Fibroblast of peridontal ligament (primary cell): ENCODE results near the gene TBC1D24.
"Not testable (repeated sequence)": the region's sequence is repeated elsewhere in the genome, so short reads cannot be mapped to it uniquely, and the experiment has no call there.

Experiments
- DNase-seq: peaks from one replicate; pipeline ENCODE4 v3.0.0-alpha.2; 2010; ENCODE audit errors: extremely low read depth

TBC1D24 gene

DNA sequence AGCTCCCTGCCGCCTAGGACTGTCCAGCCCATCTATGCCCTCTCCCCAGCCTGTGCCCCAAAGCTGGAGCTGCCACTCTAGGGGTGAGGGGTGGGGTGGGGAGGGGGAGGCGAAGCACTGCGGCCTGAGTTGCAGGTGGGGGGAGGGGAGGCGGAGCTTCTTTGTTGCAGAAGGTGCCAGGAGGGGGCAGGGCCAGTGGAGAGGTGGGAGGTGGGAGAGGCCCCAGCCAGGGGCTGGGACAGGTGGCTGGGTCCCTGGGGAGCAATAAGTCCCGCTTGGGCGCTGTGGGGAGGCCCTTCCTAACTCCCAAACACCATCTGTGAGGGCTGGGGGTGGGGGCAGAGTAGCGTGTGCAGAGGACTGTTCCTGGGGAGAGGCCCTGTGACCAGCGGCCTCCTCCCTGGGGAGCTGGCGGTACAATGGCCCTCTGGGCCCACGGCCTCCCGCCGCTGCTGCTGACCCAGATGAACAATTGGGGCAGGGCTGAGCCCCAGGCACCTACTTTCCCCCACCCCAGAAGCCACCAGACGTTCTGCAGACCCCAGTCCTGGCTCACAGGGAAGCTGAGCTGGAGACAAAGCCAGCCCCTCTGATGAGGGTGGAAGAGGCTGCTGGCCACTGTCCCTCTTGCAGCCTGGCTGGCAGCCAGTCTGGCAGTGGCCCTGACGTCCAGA, 6.1 kb upstream of the TBC1D24 start:
- no peak for DNase-seq

DNA sequence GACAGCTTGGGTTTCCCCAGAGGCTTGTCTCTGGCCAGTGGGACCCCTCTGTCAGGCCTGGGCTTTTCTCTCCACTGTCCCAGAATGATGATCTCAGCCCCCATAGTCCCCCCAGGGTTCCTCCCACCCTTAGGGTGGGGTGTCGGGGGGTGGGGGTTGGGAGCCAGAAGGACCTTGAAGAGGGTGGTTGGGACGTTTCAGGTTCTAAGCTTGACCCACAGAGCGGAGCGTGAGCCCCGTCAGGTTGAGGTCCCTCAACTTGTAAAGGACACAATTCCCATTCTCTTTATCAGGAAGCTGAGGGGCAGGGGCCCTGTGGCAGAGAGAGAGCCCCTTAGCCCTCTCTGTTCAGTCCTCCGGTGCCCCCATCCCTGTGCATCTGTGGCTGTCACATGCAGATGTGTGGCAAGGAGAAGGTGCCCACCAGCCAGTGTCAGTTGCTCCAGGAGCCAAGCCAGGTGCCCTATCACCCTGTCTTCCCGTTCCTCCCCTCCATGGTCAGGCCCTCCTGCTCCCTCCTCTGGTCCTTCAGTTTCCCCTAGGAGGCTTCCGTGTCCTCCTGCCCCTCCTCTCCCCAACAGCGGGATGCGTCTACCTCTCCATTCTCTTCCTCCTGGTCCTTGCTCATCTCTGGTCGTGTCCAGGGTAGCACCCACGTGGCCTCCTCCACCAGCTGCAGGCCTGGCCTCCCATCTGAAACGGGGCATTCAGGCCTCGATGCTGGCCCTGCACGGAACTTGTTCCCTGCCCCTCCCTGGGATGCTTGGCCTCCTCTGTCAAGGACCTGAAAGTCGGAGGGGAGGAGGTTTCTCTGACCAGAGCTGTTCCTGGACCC, 5.3 kb upstream of the TBC1D24 start:
- no peak for DNase-seq

DNA sequence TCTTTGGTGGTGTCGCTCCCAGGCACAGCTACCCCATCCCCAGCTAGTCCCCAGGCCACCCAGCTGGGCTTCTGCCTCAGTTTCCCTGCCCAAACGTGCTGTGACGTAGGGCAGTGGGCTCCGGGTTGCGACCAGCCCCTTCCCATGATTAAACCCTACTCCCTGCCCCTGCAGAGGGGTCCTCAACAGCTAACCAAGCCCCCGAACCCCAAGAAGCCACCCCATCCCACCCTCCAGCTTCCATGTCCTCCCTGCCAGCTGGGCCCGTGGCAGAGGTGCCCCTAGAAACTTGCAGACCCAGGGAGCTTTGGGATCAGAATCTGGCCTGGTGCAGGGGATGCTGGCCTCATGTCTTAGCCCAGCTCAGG, 4.7 kb upstream of the TBC1D24 start:
- no peak for DNase-seq

DNA sequence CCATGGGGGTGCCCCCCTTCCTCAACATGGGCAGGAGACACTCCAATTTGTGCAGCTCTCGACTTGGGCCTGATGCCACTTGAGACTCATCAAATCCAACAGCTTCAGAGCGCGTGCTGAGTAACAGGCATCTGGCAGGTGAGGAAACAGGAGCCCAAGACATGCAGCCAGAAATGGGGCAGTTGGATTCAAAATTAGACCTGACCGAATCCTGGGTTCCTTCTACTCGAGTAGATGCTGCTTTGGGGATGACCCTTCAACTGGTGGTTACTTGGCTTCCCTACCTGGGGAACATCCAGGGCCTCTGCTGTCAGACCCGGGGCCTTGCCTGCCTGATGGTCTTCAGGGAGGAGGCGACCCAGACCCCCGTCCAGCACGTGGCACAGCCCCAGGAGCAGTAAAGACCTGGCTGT, 4.3 kb upstream of the TBC1D24 start:
- DNase-seq = no peak

DNA sequence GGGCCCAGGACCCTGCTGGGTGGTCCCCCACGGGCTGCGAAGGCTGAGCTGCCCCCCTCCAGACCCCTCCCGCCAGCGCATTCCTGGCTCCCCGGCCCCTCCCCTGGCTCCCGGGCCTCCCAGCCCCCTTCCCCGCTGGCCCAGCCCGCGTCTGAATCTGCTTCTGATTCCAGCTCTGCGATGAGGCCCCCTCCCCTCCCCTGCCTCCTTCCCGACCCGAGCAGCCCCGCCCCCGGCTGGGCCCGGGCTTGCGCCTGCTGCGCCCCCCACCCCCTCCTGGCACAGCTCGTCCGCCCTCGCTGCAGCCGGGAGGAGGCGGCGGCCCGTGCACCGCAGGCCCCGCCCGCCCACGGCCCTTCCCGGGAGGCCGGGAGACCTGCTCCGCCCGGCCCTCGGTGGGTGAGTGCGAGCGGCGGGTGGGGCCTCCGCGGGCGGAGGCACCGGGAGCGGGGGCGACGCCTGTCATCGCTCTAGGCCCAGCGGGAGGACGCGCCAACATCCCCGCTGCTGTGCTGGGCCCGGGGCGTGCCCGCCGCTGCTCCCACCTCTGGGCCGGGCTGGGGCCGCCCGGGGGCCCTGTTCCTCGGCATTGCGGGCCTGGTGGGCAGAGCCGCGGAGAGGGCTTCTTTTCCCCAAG, 3.8 kb upstream of the TBC1D24 start, which contains the start of gene NTN3:
Gene NTN3 (plus strand): TSS at position 282 of the 637 bp plus-strand sequence. CDS start 405 bp downstream, outside the sequence.
- DNase-seq = no peak

DNA sequence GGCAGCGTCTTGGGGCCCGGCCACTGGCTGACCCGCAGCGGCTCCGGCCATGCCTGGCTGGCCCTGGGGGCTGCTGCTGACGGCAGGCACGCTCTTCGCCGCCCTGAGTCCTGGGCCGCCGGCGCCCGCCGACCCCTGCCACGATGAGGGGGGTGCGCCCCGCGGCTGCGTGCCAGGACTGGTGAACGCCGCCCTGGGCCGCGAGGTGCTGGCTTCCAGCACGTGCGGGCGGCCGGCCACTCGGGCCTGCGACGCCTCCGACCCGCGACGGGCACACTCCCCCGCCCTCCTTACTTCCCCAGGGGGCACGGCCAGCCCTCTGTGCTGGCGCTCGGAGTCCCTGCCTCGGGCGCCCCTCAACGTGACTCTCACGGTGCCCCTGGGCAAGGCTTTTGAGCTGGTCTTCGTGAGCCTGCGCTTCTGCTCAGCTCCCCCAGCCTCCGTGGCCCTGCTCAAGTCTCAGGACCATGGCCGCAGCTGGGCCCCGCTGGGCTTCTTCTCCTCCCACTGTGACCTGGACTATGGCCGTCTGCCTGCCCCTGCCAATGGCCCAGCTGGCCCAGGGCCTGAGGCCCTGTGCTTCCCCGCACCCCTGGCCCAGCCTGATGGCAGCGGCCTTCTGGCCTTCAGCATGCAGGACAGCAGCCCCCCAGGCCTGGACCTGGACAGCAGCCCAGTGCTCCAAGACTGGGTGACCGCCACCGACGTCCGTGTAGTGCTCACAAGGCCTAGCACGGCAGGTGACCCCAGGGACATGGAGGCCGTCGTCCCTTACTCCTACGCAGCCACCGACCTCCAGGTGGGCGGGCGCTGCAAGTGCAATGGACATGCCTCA, 3.1 kb upstream of the TBC1D24 start:
- DNase-seq = no peak

DNA sequence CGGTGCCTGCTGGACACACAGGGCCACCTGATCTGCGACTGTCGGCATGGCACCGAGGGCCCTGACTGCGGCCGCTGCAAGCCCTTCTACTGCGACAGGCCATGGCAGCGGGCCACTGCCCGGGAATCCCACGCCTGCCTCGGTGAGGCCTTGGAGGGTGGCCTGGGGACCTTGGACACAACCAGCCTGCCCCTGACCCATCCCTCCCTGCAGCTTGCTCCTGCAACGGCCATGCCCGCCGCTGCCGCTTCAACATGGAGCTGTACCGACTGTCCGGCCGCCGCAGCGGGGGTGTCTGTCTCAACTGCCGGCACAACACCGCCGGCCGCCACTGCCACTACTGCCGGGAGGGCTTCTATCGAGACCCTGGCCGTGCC, 2.5 kb upstream of the TBC1D24 start:
- DNase-seq = no peak

DNA sequence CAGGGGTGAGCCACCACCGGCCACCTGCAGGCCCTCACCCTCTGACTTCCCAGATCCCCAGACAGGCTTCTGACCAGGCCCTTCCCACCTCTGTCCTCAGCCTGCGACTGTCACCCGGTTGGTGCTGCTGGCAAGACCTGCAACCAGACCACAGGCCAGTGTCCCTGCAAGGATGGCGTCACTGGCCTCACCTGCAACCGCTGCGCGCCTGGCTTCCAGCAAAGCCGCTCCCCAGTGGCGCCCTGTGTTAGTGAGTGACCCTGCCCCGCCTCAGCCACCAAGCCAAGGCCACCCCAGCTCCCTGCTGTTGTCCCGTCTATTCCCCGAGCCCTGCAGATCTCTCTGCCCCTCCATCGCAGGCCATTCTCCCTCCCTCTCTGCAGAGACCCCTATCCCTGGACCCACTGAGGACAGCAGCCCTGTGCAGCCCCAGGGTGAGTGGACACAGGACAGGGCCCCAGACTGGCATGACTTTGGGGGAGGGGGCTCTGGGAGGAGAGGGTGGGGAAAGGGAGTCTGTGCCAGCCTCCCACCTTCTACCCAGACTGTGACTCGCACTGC, 2.0 kb upstream of the TBC1D24 start:
- DNase-seq = no peak

DNA sequence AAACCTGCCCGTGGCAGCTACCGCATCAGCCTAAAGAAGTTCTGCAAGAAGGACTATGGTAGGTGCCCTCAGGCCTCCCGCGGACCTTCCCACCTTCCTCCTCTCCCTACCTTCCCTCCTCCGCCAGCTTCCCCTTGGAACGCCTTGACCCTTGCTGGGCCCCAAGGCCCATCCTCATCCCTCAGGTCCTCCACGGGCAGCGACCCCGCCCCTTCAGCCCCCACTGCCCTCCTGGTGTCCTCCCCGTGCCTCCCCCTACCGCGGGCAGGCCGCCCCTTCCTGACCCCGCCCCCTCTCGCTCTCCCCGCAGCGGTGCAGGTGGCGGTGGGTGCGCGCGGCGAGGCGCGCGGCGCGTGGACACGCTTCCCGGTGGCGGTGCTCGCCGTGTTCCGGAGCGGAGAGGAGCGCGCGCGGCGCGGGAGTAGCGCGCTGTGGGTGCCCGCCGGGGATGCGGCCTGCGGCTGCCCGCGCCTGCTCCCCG, 1.4 kb upstream of the TBC1D24 start:
- DNase-seq = no peak

DNA sequence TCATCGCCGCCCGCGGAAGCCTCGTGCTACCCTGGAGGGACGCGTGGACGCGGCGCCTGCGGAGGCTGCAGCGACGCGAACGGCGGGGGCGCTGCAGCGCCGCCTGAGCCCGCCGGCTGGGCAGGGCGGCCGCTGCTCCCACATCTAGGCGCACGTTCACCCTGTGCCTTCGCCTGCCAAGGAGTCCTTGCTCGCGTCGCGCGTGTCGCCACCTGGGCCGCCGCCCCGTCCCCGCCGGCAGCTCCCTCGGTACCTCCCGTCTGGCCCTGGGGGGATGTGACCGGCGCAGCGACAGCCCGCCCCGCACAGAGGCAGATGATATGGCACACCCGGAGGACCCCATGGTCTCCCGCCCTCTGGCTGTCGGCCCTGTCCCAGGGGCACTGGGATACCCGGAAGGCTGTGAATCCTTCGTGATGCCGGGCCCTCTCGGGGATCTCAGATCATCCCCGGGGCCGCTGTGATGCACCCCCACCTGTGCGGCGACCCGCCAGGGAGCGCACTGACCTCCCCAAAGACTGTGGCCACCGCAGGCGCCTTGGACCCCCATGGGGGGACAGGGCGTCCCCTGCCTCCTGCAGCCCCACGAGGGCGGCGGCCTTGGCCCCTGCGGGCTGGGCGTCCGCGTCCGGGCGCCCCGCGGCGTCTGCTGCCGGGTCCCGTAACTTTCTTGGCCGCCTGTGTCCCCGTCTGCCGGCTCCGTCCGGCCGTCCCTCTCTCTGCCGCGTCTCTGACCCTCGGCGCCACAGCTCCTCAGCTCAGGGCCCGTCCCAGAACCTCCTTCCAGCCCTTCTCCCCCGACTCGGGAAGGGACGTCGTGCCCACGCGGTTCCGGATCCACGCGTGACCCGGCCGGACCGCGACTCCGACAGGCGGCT, 689 bp upstream of the TBC1D24 start:
- DNase-seq = no peak

DNA sequence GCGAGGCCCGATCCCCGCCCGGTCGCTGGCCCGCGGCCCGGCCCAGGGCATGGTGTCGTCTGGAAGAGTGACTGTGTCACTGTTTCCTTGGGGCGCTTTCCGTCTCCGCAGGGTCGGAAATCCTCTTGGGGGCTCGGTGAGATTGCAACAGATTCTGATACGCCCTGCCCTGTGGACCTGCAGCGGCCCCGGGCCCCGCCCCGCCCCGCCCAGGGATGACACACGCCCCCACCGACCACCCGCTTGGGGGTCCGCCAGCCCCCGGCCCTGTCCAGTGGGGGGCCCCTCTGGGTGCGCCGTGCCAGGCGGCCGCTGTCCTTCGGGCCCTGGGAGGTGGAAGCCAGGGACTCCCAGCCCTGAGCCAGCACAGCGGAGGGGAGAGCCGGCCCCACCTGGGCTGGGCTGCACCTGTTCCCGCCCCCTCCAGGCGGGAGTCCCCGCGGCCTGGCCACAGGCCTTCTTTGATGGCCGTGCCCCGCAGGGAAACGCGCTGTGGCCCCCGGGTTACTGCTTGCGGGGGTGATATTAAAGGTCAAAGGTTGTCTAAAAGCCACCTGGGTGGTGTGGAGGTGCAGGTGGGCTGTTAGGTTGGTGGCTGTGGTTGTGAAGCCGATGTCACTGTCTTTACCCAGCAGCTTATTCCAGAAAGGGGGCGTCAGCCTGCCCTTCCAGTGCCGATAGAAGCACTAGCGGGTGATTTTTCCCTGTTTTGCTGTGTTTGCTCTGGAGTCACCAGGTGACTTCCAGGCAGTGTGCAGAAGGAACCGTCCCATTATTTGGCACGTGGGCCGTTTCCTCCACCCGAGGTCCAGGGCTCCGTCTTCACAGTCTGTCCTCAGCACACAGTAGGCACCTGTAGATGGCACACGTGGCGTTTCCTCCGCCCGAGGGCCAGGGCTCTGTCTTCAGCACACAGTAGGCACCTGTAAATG, 752 bp downstream of the TBC1D24 start:
- no peak for DNase-seq

DNA sequence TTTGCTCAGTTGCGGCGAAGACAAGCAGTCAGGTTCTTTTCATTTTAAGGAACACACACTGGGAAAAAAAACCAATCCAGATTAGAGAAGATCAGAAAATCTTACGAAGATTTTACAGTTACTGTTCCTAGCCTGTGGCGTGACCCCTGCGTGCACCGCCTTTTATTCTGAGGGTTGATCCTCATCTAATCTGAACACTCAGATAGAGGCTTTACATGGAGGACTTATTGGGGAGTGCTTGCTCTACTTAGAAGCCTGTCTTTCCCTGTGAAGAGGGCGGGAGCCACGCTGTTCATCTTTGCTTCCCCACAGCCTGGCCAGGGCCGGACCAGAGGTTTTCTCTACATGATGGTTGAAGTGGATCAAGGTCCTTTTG, 1.4 kb downstream of the TBC1D24 start:
- no peak for DNase-seq

DNA sequence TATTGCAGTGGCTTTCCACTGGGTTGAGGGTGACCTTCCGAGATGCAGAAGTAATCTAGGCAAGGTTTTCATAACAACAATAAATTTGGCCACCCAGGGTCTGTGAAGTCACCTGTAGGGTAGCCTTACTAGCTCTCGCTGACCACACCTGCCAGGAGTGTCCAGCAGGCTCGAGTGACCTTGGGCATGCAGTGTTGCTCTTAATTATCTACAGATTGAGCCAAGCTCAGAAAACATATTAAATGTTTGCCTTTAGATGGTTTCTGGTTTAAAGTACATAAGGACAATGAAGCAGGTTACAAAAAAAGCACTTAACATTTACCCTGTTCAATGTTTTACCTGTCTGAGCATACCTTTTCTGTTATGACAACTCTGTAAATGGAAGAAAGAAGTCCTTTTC, 1.8 kb downstream of the TBC1D24 start:
- no peak for DNase-seq

DNA sequence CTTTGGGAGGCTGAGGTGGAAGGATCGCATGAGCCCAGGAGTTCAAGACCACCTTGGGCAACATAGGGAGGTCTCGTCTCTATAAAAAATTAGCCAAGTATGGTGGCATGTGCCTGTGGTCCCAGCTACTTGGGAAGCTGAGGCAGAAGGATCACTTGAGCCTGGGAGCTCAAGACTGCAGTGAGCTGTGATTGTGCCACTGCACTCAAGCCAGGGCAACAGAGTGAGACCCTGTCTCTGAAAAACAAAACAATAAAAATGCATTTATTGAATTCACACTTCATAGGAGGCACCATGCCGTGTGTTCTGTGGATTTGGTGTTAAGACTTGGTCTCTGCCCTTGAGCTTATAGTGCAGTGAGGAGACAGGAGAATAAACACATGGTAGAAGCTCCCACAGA, 2.4 kb downstream of the TBC1D24 start:
- DNase-seq = no peak

DNA sequence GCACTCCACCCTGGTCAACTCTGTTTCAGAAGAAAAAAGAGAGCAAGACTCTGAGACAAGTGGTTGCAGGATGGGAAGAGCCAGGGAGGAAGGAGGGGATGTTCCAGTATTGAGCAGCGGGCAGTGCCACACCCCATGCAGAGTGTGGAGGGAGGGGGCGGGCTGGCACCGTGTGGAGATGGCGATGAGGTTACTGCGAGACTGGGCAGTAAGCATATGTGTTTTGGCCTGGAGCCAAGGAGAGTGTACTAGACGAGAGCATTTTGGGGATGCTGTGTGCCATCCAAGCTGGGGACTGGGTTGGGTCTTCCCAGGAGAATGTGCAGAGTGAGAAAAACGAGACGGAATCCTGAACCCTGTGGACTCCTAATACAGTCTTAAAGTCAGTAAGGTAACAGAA, 3.4 kb downstream of the TBC1D24 start:
- DNase-seq = no peak

DNA sequence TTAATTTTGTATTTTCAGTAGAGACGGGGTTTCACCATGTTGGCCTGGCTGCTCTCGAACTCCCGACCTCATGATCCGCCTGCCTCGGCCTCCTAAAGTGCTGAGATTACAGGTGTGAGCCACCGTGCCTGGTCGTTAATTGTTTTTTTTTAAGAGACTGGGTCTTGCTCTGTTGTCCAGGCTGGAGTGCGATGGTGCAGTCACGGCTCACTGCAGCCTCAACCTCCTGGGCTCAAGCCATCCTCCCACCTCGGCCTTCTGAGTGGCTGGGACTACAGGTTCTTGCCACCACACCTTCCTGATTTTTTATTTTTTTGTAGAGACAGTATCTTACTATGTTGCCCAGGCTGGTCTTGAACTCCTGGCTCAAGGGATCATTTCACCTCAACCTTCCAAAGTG, 5.1 kb downstream of the TBC1D24 start:
- not testable (repeated sequence) for DNase-seq

DNA sequence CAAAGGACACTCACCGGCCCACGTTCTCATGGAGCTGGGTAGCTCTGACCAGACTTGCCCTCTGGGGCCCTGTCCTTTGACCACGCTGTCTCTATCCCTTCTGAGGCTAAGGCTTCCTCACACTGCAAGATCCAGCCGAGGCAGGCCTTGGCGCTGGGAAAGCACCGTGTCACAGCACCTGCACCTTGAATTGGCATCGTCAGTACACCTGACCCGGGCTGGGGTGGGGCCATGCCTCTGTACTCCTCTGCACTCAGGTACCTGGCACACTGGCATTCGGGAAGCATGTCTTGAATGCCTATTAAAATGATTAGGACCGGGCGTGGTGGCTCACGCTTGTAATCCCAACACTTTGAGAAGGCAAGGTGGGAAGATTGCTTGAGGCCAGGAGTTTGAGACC, 6.0 kb downstream of the TBC1D24 start:
- DNase-seq = no peak

DNA sequence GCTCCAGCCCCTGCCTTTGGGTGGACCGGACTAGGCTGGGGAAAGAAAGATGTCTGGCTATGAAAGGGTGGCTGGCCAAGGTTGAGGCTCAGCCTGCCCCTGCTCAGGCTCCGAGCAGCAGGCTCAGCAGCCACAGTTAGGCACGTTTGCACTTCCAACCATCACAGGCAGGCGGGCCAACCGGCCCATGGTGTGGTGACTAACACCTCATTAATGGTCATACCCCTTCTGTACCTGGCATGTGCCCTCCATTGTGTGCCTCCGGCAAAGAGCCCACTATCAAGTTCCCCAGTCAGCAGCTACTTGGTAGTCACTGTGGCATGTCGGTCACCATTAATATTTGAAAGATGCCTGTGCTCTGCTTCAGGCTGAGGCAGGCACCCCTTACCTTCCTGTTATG, 6.7 kb downstream of the TBC1D24 start:
- DNase-seq = no peak

DNA sequence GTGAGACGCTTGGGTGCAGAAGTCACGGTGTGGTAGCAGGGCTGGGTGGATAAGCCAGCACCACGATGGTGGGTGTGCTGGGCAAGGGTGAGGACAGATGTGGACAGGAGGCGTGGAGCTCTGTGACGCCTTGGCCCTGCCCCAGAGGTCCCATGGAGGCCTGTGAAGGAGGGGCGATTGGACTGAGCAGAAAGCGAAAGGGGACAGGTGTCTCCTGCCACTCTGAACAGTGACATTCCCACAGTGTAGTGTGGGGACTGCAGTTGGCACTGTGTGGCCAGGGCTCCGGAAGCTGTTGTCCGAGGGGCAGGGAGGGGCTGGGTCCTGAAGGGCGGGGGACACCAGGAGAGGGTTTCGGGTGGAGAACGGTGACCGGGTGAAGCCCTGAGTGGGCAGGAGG, 7.3 kb downstream of the TBC1D24 start:
- DNase-seq = no peak
